ENCODE results near the gene MLN. TPM values are rescaled to one million over a fixed set of nuclear protein-coding genes. Genes with fewer than 3 reads are reported as not detected.

The MLN gene
- total RNA-seq, 1 donor from 2014 or later: not detected

- Mint-ChIP-seq H3K4me3 (no peak overlapping the region), H3K36me3 (ENCODE audit: low read depth) (no peaks in the 10 kb centered on the region), H3K27ac (no peak overlapping the region), H3K4me1 (peaks cover 5% of the 10 kb centered on the region), H3K9me3 (no peaks in the 10 kb centered on the region), H3K27me3 (peaks cover 37% of the 10 kb centered on the region)
- DNase-seq: no peak
- intact Hi-C loops (cut with micrococcal nuclease): no loop called here
These were observed 6.0 kb downstream of the MLN start for GRCh38 chr6:33797626-33798342.

GRCh38 chr6:33794910-33795623 lies 8.7 kb downstream of the MLN start:
- Mint-ChIP-seq H3K36me3 (ENCODE audit: low read depth) (no peaks in the 10 kb centered on the region), H3K27me3 (peaks cover 39% of the 10 kb centered on the region), H3K9me3 (no peaks in the 10 kb centered on the region), H3K27ac (no peak overlapping the region), H3K4me3 (no peak overlapping the region), H3K4me1 (peaks cover 7% of the 10 kb centered on the region)
- no peak for DNase-seq
- intact Hi-C loops (cut with micrococcal nuclease): no loop called here

- no peak overlapping the region for H3K4me3 Mint-ChIP-seq
- H3K9me3 Mint-ChIP-seq: peaks cover 9% of the 10 kb centered on the region
- H3K4me1 Mint-ChIP-seq: peaks cover 8% of the 10 kb centered on the region
- peaks cover 25% of the 10 kb centered on the region for H3K27me3 Mint-ChIP-seq
- DNase-seq: no peak
- peaks cover under 1% of the 10 kb centered on the region for H3K36me3 Mint-ChIP-seq (ENCODE audit: low read depth)
- no peak overlapping the region for H3K27ac Mint-ChIP-seq
- intact Hi-C loops (cut with micrococcal nuclease): no loop called here
These were observed 10.8 kb downstream of the MLN start for GRCh38 chr6:33792981-33793380.

GRCh38 chr6:33791620-33792019 lies 12.2 kb downstream of the MLN start:
- H3K4me1 Mint-ChIP-seq: peaks cover 18% of the 10 kb centered on the region
- peaks cover 9% of the 10 kb centered on the region for H3K9me3 Mint-ChIP-seq
- DNase-seq: no peak
- H3K36me3 Mint-ChIP-seq (ENCODE audit: low read depth): peaks cover 5% of the 10 kb centered on the region
- intact Hi-C loops (cut with micrococcal nuclease): no loop called here
- H3K4me3 Mint-ChIP-seq: no peak overlapping the region
- H3K27me3 Mint-ChIP-seq: peaks cover 21% of the 10 kb centered on the region
- no peak overlapping the region for H3K27ac Mint-ChIP-seq

GRCh38 chr6:33790910-33791309 lies 12.9 kb downstream of the MLN start:
- no peak overlapping the region for H3K27ac Mint-ChIP-seq
- no peak for DNase-seq
- H3K4me3 Mint-ChIP-seq: no peak overlapping the region
- intact Hi-C loops (cut with micrococcal nuclease): no loop called here
- peaks cover 11% of the 10 kb centered on the region for H3K36me3 Mint-ChIP-seq (ENCODE audit: low read depth)
- peaks cover 25% of the 10 kb centered on the region for H3K4me1 Mint-ChIP-seq
- peaks cover 9% of the 10 kb centered on the region for H3K9me3 Mint-ChIP-seq
- H3K27me3 Mint-ChIP-seq: peaks cover 21% of the 10 kb centered on the region

- Mint-ChIP-seq H3K27ac (peak overlapping the region; percentile 20), H3K36me3 (ENCODE audit: low read depth) (peaks cover 11% of the 10 kb centered on the region), H3K9me3 (peaks cover 9% of the 10 kb centered on the region), H3K4me1 (peaks cover 31% of the 10 kb centered on the region), H3K27me3 (peaks cover 21% of the 10 kb centered on the region), H3K4me3 (peak overlapping the region; percentile 38)
- intact Hi-C loops (cut with micrococcal nuclease): no loop called here
- no peak for DNase-seq
These were observed 13.4 kb downstream of the MLN start for GRCh38 chr6:33790379-33790778.

GRCh38 chr6:33789550-33789895 lies 14.3 kb downstream of the MLN start:
- Mint-ChIP-seq H3K27ac (peak overlapping the region; percentile 89), H3K4me3 (peak overlapping the region; percentile 84), H3K27me3 (peaks cover 18% of the 10 kb centered on the region), H3K36me3 (ENCODE audit: low read depth) (peaks cover 19% of the 10 kb centered on the region), H3K9me3 (peaks cover 9% of the 10 kb centered on the region), H3K4me1 (peaks cover 39% of the 10 kb centered on the region)
- intact Hi-C loops (cut with micrococcal nuclease): loop anchor here (1.0 to 10.0 kb wide), 3 partner anchors 78 to 445 kb away; partner anchors contain the start of genes HMGA1 and UQCC2
- no peak for DNase-seq

GRCh38 chr6:33788694-33789549 lies 14.9 kb downstream of the MLN start, which contains the start of gene LEMD2:
Gene LEMD2 (minus strand): TSS chr6:33789130. CDS start chr6:33789116, 14 bp downstream.
- Mint-ChIP-seq H3K4me1 (peaks cover 40% of the 10 kb centered on the region), H3K36me3 (ENCODE audit: low read depth) (peaks cover 23% of the 10 kb centered on the region), H3K9me3 (peaks cover 9% of the 10 kb centered on the region), H3K4me3 (peak within 1 kb of the TSS; percentile 88), H3K27me3 (peaks cover 18% of the 10 kb centered on the region), H3K27ac (peak within 1 kb of the TSS; percentile 93)
- intact Hi-C loops (cut with micrococcal nuclease): loop anchor here (1.0 to 10.0 kb wide), 3 partner anchors 78 to 446 kb away; partner anchors contain the start of genes HMGA1 and UQCC2
- peak; percentile 99 for DNase-seq

GRCh38 chr6:33787954-33788693 lies 15.7 kb downstream of the MLN start:
- peaks cover 29% of the 10 kb centered on the region for H3K36me3 Mint-ChIP-seq (ENCODE audit: low read depth)
- peaks cover 40% of the 10 kb centered on the region for H3K4me1 Mint-ChIP-seq
- H3K9me3 Mint-ChIP-seq: peaks cover 9% of the 10 kb centered on the region
- intact Hi-C loops (cut with micrococcal nuclease): loop anchor here (5.0 to 10.0 kb wide), 2 partner anchors 114 to 447 kb away; partner anchors contain the start of gene HMGA1
- H3K4me3 Mint-ChIP-seq: peak overlapping the region; percentile 88
- H3K27ac Mint-ChIP-seq: peak overlapping the region; percentile 93
- peaks cover 11% of the 10 kb centered on the region for H3K27me3 Mint-ChIP-seq
- DNase-seq: peak; percentile 90

- Mint-ChIP-seq H3K27ac (peak overlapping the region; percentile 93), H3K4me1 (peaks cover 40% of the 10 kb centered on the region), H3K36me3 (ENCODE audit: low read depth) (peaks cover 32% of the 10 kb centered on the region), H3K4me3 (peak overlapping the region; percentile 88), H3K27me3 (peaks cover 5% of the 10 kb centered on the region), H3K9me3 (peaks cover 9% of the 10 kb centered on the region)
- DNase-seq: no peak
- intact Hi-C loops (cut with micrococcal nuclease): loop anchor here (5.0 to 10.0 kb wide), 2 partner anchors 115 to 447 kb away; partner anchors contain the start of gene HMGA1
These were observed 16.4 kb downstream of the MLN start for GRCh38 chr6:33787346-33787953.

- peaks cover 40% of the 10 kb centered on the region for H3K4me1 Mint-ChIP-seq
- peaks cover 2% of the 10 kb centered on the region for H3K27me3 Mint-ChIP-seq
- no peak for DNase-seq
- H3K36me3 Mint-ChIP-seq (ENCODE audit: low read depth): peaks cover 38% of the 10 kb centered on the region
- peak overlapping the region; percentile 4 for H3K27ac Mint-ChIP-seq
- intact Hi-C loops (cut with micrococcal nuclease): loop anchor here (5.0 to 10.0 kb wide), 2 partner anchors 116 to 448 kb away; partner anchors contain the start of gene HMGA1
- H3K4me3 Mint-ChIP-seq: peak overlapping the region; percentile 88
- H3K9me3 Mint-ChIP-seq: peaks cover 9% of the 10 kb centered on the region
These were observed 17.1 kb downstream of the MLN start for GRCh38 chr6:33786736-33787135.

GRCh38 chr6:33785778-33786177 lies 18.0 kb downstream of the MLN start:
- no peak for DNase-seq
- Mint-ChIP-seq H3K27ac (no peak overlapping the region), H3K4me1 (peaks cover 40% of the 10 kb centered on the region), H3K9me3 (peaks cover 9% of the 10 kb centered on the region), H3K4me3 (peak overlapping the region; percentile 88), H3K36me3 (ENCODE audit: low read depth) (peaks cover 42% of the 10 kb centered on the region), H3K27me3 (no peaks in the 10 kb centered on the region)
- intact Hi-C loops (cut with micrococcal nuclease): loop anchor here (5.0 to 10.0 kb wide), 2 partner anchors 117 to 449 kb away; partner anchors contain the start of gene HMGA1
